ENCODE measurements around the gene ANKS1B.
"Not testable (repeated sequence)": the region's sequence is repeated elsewhere in the genome, so short reads cannot be mapped to it uniquely, and the experiment has no call there.

Gene ANKS1B

DNA sequence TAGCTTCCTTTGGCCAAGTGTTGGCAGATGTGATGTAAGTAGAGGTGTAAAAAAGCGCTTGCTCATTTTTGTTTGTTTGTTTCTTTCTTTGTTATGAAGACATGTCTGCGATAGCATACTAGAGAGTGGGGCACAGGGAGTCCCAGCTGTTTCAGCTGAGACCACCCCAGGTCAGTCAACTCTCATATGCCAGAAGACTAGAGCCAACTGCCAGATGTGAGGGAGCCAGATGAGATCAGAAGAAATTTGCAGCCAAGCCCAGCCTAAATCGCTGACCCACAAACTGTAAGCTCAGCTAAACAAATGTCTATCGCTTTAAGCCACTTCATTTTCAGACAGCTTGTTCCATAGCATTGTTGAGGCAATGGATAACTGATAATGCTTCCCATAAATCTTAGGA, 942.5 kb downstream of the ANKS1B start:
- DNase-seq (ENCODE audit: low read depth in 1 of 2, low spot score in 1 of 2) = no peak
- in situ Hi-C loops (cut with HindIII; ENCODE audit: low pct_unique_long_range_greater_than_20kb, low sequenced_read_pairs) = no loop called here
- TF ChIP-seq JUND (IDR thresholded peaks at IDR 0.05; ENCODE audit: low read depth) = no peak

DNA sequence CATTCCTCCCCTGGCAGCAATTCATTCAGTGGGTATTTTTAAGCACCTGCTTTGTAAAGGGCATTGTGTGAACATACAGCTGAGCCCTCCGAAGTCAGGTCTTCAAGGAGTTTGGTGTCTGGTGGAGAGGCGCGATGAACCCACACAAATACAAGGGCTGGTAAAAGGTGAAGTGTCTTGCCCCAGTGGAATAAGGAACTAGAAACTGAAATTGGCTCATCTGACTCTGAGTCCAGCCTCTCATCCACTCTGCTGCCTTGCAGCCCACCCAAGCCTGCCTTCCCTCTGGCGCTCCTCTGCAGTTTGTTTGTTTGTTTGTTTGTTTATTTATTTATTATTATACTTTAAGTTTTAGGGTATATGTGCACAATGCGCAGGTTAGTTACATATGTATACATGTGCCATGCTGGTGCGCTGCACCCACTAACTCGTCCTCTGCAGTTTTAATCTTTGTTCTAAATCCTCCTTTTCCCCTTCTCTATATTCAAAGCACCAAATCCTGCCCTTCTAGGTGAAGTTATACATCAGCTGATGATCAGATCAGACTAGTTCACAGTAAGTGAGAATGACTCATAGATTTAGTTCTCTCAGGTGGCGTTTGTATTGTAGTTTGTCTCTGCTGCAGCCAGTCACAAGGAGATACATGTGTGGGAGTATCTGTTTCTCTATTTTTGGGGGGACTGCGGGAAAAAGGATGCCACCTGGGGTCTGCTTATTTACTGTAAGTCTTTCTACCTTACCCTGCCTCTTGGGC, 945.2 kb downstream of the ANKS1B start:
- TF ChIP-seq JUND (IDR thresholded peaks at IDR 0.05; ENCODE audit: low read depth) = no peak
- no peak for DNase-seq (ENCODE audit: low read depth in 1 of 2, low spot score in 1 of 2)
- in situ Hi-C loops (cut with HindIII; ENCODE audit: low pct_unique_long_range_greater_than_20kb, low sequenced_read_pairs) = no loop called here

DNA sequence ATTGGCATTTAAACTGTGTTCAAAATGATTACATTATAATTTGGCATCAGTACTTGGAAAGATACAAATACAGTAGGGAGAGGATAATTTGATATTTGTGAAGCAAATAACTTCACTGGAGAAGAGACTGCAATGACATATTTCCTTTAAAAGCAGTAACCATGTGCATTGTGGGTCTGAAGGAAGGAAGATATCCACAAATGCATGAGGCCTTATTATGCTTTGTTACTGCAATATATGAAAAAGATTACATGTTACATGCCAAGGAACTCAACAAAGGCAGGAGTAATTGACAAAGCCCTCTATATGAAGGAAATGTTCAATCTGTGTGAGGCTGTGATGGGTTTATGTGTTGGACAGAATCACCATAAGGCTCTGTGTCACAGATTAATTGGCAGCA, 948.2 kb downstream of the ANKS1B start:
- in situ Hi-C loops (cut with HindIII; ENCODE audit: low pct_unique_long_range_greater_than_20kb, low sequenced_read_pairs) = no loop called here
- no peak for DNase-seq (ENCODE audit: low read depth in 1 of 2, low spot score in 1 of 2)
- TF ChIP-seq JUND (IDR thresholded peaks at IDR 0.05; ENCODE audit: low read depth) = no peak

DNA sequence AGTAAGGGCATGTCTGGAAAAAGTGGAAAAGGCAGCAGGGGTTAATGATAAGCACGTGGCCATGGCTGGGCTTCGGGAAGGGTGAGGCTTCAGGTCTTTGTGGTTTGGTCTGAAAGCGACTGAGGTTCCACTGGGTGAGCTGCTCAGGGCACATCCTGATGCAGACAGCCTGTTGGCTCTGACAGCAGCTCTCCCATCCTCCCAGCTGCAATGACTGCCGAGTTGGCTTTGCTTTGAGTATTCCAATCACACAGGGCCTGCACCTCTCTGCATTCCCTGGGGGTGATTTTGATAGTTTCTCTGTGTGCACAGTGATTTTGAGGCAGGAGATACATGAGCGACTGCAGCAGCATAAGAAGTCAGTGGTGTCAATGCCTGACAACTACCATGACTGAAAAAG, 948.9 kb downstream of the ANKS1B start:
- in situ Hi-C loops (cut with HindIII; ENCODE audit: low pct_unique_long_range_greater_than_20kb, low sequenced_read_pairs) = no loop called here
- TF ChIP-seq JUND (IDR thresholded peaks at IDR 0.05; ENCODE audit: low read depth) = no peak
- DNase-seq (ENCODE audit: low read depth in 1 of 2, low spot score in 1 of 2) = no peak

DNA sequence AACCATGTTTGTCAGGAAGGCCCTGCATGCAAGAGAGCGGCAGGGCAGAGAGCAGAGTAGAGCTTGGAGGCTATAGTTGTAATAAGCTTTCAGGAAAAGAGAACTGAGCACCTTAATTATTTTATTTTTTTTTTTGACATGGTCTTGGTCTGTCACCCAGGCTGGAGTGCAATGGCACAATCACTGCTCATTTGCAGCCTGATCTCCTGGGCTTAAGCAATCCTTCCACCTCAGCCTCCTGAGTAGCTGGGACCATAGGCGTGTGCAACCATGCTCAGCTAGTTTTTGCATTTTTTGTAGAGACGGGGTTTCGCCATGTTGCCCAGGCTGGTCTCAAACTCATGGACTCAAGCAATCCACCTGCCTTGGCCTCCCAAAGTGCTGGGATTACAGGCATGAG, 950.5 kb downstream of the ANKS1B start:
- in situ Hi-C loops (cut with HindIII; ENCODE audit: low pct_unique_long_range_greater_than_20kb, low sequenced_read_pairs); DNase-seq (ENCODE audit: low read depth in 1 of 2, low spot score in 1 of 2): not testable (repeated sequence)

DNA sequence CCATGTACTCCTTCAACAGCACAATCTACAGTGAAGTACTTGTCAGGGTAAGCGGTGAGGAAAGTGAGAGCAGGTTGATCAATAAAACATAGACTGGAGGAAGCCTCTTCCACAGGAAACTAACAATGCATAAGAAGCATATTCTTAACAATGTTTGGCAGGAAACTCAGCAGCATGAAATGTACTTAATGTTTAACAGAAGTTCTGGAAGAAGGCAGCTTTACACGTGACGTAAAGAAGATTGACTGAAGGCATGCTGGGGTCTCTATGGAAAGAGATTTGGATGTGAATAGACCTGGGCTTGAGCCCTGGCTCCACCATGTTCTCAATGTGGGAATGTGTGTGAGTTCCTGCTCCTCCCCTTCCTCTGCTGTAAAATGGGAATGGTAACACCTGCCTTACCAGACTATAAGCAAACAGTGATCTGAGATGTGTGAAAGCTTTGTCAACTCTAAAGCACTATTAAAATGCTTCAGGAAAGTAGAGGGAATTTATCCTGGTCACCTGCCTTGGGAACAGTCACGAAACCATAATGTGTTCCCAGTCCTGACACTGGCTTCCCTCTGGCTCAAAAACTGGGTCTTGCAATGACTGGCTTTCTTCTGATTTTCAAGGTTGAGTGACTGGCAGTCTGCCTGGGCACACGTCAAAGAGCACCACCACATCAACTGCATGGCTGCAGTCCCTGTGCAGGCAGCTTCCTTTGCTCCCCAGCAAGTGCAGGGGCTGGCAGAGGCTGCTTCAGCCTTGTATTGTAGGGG, 955.0 kb downstream of the ANKS1B start:
- in situ Hi-C loops (cut with HindIII; ENCODE audit: low pct_unique_long_range_greater_than_20kb, low sequenced_read_pairs) = no loop called here
- peak in 1 of 2 experiments; percentile 52 for DNase-seq (ENCODE audit: low read depth in 1 of 2, low spot score in 1 of 2)
- TF ChIP-seq JUND (IDR thresholded peaks at IDR 0.05; ENCODE audit: low read depth) = no peak

DNA sequence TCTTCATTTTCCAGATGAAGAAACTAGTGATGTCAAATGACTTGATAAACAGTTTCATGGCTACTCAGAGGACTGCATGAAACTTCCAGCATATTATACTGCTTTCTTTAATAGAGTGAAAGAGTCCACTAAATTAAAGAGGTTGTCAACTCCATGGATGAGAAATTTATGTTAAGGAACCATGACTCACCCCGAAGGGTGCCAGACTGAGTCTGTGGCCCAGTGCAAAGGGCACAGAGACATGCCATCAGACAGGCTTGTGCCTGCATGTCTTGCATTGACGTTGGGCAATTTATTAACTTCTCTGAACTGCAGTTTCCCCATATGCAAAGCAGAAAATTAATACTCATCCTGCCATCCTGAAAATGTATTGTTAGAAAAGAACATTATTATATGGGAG, 957.3 kb downstream of the ANKS1B start:
- no peak for DNase-seq (ENCODE audit: low read depth in 1 of 2, low spot score in 1 of 2)
- in situ Hi-C loops (cut with HindIII; ENCODE audit: low pct_unique_long_range_greater_than_20kb, low sequenced_read_pairs) = no loop called here
- no peak for TF ChIP-seq JUND (IDR thresholded peaks at IDR 0.05; ENCODE audit: low read depth)

DNA sequence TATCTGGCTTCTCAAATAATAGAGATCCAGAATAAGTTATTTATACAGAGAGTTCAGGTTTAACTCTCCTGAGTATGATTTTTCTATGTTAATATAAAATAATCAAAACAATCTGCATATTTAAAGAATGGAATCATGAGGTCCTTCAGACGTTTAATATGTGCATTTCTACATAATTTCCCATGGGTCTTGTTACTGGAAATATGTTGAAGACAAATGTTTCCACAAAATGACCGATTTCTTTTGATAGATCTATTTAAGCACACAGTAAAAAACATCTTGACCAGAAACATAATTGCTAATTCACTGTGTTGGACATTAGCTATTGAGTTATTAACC, 957.7 kb downstream of the ANKS1B start:
- in situ Hi-C loops (cut with HindIII; ENCODE audit: low pct_unique_long_range_greater_than_20kb, low sequenced_read_pairs) = no loop called here
- DNase-seq (ENCODE audit: low read depth in 1 of 2, low spot score in 1 of 2) = no peak
- TF ChIP-seq JUND (IDR thresholded peaks at IDR 0.05; ENCODE audit: low read depth) = no peak

DNA sequence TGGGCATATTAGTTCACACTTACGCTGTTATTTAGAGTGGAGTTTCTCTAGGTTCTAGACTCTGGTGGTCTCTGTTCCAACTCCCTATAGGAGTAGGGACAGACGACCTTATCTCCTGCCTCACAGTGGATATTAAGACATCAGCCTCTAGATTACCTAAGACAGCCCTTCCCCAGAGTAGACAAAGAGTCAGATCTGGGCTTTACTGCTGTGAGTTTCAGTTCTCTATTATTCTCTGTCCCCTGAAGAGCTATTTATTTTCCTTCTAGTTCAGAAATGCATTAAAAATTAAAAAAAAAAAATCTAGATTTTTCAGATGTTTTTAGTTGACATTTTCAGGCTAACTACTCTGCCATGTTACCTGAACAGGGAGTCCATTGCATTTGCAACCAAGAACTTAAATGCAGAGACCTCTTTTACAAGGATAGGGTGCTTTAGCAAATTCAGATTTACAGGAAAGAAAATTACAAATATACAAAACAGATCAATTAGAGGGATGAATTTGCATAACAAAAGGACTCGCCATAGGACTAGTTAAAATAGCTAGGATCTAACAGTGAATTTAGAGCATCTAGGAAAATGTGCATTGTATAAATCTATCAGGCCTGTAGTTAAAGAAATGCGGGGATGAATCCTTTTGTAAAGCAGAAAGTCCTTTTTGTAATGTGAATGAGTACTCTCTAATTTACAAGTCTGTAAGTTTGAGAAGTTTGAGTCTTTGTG, 958.2 kb downstream of the ANKS1B start:
- in situ Hi-C loops (cut with HindIII; ENCODE audit: low pct_unique_long_range_greater_than_20kb, low sequenced_read_pairs) = no loop called here
- DNase-seq (ENCODE audit: low read depth in 1 of 2, low spot score in 1 of 2) = no peak
- no peak for TF ChIP-seq JUND (IDR thresholded peaks at IDR 0.05; ENCODE audit: low read depth)

DNA sequence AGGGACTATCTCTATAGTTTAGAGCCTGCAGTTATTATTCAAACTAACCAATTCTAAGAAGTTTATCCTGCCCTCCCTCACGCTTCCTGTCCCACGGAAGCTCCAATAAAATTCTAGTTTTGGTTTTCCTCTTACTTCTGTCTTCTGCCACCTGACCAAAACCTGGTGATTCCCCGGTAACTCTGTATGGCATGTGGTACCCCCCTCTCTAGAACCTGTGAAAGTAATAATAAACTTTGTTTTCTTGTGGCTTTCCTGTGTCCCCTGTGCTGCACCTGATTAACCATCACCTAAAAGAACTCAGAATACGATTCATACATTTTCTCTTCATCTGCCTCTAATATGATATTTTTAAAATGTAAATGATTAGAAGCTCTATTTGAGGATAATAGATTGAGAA, 959.9 kb downstream of the ANKS1B start:
- TF ChIP-seq JUND (IDR thresholded peaks at IDR 0.05; ENCODE audit: low read depth) = no peak
- no peak for DNase-seq (ENCODE audit: low read depth in 1 of 2, low spot score in 1 of 2)
- in situ Hi-C loops (cut with HindIII; ENCODE audit: low pct_unique_long_range_greater_than_20kb, low sequenced_read_pairs) = no loop called here

DNA sequence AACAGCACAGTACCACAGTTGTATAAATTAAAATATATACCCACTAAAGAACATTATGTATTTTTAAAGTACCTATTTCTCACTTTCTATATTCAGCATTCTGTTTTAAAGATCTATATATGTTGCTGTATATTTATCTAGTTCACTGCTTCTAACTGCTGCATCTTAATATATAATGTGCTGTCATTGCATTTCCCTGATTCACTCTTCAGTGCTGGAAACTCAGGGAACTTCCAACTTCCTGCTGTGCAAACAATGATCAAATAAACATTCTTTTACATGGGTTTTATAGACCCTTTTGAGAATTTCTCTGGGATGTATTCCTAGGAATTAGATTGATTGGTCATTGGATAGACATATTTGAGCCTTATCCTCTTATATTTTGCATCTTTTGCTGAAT, 960.5 kb downstream of the ANKS1B start:
- DNase-seq (ENCODE audit: low read depth in 1 of 2, low spot score in 1 of 2) = no peak
- in situ Hi-C loops (cut with HindIII; ENCODE audit: low pct_unique_long_range_greater_than_20kb, low sequenced_read_pairs) = no loop called here
- TF ChIP-seq JUND (IDR thresholded peaks at IDR 0.05; ENCODE audit: low read depth) = no peak

DNA sequence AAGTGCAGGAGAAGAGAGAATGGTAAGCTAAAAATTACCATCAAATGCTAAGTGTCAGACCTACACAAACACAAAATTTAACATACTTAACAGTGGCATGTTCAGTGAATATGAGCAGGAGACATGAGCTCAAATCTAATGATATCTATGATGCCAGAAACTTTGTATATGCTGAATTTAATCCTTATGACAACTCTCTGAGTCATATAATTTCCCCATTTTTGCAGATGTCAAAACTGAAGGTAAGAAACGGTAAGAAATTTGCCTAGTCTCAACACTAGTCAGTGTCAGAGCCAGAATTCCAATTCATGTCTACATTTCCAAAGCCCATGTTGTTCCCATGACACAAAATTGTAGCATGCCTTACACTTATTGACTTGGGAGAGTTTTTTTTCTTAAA, 963.9 kb downstream of the ANKS1B start:
- no peak for DNase-seq (ENCODE audit: low read depth in 1 of 2, low spot score in 1 of 2)
- in situ Hi-C loops (cut with HindIII; ENCODE audit: low pct_unique_long_range_greater_than_20kb, low sequenced_read_pairs) = no loop called here
- TF ChIP-seq JUND (IDR thresholded peaks at IDR 0.05; ENCODE audit: low read depth) = no peak

DNA sequence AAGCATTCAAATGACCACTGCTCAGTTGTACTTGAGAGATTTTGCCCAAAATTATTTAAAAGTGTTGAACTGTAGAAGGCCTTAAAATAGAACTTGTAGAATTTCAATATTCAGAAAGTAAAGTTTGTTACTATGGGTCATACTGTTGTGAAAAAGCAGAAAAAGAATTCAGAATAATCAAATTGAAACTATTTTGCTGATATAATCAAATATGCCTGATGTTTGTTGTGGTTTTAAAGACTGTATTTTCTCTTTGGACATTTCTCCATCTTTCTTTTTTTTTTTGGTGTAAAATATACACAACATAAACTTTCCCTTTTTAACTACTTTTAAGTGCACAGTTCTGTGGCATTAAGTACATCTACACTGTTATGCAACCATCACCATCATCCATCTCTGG, 964.9 kb downstream of the ANKS1B start:
- in situ Hi-C loops (cut with HindIII; ENCODE audit: low pct_unique_long_range_greater_than_20kb, low sequenced_read_pairs) = no loop called here
- no peak for DNase-seq (ENCODE audit: low read depth in 1 of 2, low spot score in 1 of 2)
- no peak for TF ChIP-seq JUND (IDR thresholded peaks at IDR 0.05; ENCODE audit: low read depth)
